Measurements from ENCODE around the gene TSPAN32.
"Not testable (repeated sequence)": the region's sequence is repeated elsewhere in the genome, so short reads cannot be mapped to it uniquely, and the experiment has no call there.

Gene TSPAN32

DNA sequence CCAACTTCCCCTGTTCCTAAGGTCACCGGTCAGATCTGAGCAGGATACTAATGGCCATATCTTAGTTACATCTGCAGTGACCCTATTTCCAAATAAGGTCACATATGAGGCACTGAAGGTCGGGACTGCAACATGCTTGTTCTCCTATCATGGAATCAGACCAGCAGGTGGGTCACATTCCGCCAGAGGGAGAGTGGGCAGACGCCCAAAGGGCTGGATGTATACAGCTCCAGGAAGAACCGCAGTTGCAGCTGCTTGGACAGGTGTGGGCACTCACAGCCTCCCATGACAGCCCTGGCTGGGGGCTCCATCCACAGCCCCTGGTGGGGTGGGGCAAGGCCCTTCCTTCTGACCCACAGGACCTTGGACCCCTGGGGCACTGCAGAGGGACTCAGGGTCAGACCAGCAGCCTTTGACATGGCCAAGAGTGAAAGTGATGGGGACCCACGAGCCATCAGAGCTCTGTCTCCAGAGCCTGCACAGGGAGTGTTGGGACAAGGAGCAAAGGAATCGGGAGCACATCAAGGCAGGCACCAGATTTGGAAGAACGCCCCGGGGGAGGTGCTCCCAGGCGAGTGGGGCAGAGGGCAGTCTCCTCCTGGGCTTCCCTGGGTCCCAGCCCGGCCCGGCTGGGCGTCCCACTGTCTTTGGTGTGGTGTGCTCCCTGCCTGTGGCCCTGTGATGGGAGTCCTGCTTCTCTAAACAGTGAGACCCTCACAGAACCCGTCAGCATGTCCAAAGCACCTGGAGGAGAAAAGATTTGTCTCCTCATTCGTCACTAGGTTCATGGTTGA lies 62.0 kb downstream of the TSPAN32 start:
- H3K4me3 ChIP-seq (ENCODE audit: low read length), result no peak overlapping the region
- no peak for DNase-seq (ENCODE audit: low read depth)
- TF ChIP-seq, protein P1, sequence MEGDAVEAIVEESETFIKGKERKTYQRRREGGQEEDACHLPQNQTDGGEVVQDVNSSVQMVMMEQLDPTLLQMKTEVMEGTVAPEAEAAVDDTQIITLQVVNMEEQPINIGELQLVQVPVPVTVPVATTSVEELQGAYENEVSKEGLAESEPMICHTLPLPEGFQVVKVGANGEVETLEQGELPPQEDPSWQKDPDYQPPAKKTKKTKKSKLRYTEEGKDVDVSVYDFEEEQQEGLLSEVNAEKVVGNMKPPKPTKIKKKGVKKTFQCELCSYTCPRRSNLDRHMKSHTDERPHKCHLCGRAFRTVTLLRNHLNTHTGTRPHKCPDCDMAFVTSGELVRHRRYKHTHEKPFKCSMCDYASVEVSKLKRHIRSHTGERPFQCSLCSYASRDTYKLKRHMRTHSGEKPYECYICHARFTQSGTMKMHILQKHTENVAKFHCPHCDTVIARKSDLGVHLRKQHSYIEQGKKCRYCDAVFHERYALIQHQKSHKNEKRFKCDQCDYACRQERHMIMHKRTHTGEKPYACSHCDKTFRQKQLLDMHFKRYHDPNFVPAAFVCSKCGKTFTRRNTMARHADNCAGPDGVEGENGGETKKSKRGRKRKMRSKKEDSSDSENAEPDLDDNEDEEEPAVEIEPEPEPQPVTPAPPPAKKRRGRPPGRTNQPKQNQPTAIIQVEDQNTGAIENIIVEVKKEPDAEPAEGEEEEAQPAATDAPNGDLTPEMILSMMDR (IDR thresholded peaks at IDR 0.05; ENCODE audit: insufficient read depth, low read depth, low read length, missing control alignments), result no peak

DNA sequence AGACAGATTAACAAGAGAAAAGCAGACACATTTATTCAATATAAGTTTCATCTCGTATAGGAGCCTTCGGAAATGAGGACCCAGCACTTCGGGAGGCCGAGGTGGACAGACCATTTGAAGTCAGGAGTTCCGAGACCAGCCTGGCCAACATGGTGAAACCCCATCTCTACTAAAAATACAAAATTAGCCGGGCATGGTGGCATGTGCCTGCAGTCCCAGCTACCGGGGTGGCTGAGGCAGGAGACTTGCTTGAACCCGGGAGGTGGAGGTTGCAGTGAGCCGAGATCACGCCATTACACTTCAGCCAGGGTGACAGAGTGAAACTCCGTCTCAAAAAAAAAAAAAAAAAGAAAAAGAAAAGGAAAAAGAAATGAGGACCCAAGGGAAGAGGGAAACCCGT lies 62.6 kb downstream of the TSPAN32 start:
- not testable (repeated sequence) for DNase-seq (ENCODE audit: low read depth); H3K4me3 ChIP-seq (ENCODE audit: low read length)

DNA sequence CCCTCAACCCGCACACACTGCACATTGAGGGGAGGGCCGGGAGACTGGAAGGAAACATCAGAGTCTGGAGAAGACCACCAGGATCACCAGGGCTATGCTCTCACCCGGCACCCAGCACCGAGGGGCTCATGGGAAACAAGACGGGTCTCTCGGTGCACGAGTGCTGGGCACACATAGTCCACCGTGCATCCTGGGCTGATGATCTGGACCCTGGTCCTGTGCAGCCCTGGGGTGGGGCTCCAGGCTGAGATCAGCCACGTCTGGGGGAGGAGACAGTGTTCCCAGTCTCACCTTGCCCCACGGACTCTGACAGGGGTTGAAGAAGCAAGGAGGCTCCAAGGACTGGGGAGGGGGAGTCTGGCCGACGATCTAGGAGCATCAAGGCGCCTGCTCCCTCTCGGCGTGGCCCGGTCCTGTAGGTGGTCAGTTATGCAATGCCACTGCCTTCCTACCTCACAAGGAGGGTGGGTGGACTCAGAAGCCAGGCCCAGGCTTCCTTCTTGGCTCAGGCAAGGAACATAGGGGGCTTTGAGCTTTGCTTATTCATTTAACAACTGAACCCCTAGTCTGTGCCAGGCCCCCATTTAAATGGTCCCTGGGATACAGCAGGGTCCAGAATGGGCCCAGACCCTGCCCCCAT lies 63.9 kb downstream of the TSPAN32 start:
- TF ChIP-seq, protein P1 (IDR thresholded peaks at IDR 0.05; ENCODE audit: insufficient read depth, low read depth, low read length, missing control alignments), result no peak
- no peak for DNase-seq (ENCODE audit: low read depth)
- H3K4me3 ChIP-seq (ENCODE audit: low read length), result no peak overlapping the region

DNA sequence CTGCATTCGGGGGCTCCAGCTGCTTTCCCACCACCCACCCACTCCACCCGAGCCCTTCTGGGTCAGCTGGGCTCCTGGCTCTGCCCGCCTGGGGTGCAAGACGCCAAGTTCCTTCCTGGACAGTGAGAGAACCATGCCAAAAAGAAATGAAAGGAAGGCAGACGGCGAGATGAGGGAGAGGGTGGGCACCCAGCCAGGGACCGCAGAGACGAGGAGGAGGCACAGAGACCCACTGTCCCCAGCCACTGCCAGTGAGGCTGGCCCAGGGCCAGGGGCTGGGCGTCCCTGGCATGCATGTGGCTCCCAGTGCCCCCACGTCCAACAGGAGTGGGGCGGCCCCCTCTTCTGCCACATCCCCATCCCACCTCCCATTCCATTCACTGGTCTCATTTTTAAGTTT lies 64.5 kb downstream of the TSPAN32 start:
- H3K4me3 ChIP-seq (ENCODE audit: low read length), result no peak overlapping the region
- TF ChIP-seq, protein P1 (IDR thresholded peaks at IDR 0.05; ENCODE audit: insufficient read depth, low read depth, low read length, missing control alignments), result no peak
- no peak for DNase-seq (ENCODE audit: low read depth)

DNA sequence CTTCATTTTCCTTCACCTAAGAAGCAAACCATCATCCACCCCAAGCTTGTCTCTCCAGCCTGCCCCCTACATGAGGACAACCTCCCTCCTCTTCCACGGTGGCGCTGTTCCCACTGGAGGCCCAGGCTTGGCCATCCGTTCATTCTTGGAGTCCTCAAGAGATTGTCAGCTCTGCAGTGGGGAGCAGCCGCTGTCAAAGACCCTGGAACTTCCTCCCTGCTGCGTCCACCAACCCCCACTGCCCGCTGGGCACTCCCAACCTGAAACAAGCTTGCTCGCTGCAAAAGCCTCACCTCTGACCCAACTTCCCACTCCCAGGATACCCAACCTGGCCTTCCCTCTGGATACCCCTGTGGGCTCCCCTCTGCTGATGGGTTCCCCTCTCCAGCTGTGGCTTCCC lies 64.9 kb downstream of the TSPAN32 start:
- TF ChIP-seq, protein P1 (IDR thresholded peaks at IDR 0.05; ENCODE audit: insufficient read depth, low read depth, low read length, missing control alignments), result no peak
- H3K4me3 ChIP-seq (ENCODE audit: low read length), result no peak overlapping the region
- no peak for DNase-seq (ENCODE audit: low read depth)

DNA sequence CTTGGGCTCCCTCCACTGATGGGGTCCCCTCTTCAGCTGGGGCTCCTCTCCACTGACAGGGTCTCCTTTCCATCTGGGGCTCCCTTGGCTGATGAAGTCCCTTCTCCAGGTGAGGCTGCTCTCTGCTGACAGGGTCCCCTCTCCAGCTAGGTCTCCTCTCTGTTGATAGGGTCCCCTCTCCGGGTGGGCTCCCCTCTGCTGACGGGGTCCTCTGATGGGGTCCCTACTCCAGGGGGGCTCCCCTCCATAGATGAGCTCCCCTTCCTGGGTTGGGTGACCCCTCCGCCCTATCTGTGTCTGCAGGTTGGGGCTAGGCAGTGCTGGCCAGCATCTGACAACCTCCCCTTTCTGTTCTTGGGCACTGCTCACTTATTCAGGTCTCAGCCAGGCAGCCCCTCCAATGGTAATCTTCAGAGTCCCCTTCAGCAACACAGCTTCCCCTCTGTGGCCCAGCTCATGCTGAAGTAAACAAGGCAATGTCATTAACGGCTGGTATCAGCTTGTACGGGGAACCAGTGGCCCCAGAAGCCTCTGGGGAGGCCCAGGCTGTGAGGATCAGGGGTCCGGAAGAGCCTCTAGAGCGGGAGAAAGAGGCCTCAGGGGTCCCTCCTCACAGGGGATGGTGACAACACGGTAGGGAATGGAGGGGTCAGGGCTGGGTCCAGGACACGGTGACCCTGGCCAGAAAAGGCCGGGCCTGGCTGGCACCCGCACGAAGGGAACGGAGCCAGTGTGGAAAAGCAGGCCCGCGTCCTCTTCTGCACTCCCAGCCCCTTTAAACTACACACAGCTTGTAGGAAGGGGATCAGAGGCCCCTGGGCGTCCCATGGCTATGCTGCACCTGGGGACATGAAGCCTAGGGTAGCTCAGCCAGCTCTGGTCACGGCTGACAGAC lies 65.7 kb downstream of the TSPAN32 start:
- DNase-seq (ENCODE audit: low read depth), result no peak
- TF ChIP-seq, protein P1 (IDR thresholded peaks at IDR 0.05; ENCODE audit: insufficient read depth, low read depth, low read length, missing control alignments), result no peak
- H3K4me3 ChIP-seq (ENCODE audit: low read length), result no peak overlapping the region

All from epithelial cell of esophagus (primary cell).